ENCODE results near the gene TUBB2B. TPM values are rescaled to one million over a fixed set of nuclear protein-coding genes. Genes with fewer than 3 reads are reported as not detected.

TUBB2B gene
- total RNA-seq, 1 experiment from 2014 or later: 1,817 TPM

DNA sequence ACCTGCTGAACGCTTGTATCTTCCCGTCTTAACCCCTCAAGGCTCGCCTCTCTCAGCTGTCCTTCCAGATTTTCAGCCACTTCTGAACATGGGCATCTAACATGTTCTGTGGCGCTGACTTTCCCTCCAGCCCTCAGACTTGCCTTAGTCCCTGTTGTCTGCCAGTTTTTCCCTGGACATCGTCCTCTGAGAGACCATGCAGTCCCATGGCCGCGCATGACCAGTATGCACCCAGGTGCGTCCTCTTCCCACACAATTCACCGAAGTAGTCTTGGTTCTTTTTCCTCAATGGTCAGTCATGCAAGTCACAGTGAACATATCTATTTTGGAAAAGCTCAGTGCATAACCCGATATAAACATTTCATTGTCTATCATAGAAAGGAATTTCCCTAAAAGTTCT is 9.2 kb downstream of the TUBB2B start:
- no peaks in the 10 kb centered on the region for H3K36me3 ChIP-seq (replicated peaks; ENCODE audit: control insufficient read depth, insufficient read depth, low read length)
- DNase-seq: no peak
- no peak overlapping the region for H3K4me3 ChIP-seq (ENCODE audit: insufficient read depth, low read depth, low read length)
- no peaks in the 10 kb centered on the region for H3K27me3 ChIP-seq (ENCODE audit: control insufficient read depth, insufficient read depth, low read length)

DNA sequence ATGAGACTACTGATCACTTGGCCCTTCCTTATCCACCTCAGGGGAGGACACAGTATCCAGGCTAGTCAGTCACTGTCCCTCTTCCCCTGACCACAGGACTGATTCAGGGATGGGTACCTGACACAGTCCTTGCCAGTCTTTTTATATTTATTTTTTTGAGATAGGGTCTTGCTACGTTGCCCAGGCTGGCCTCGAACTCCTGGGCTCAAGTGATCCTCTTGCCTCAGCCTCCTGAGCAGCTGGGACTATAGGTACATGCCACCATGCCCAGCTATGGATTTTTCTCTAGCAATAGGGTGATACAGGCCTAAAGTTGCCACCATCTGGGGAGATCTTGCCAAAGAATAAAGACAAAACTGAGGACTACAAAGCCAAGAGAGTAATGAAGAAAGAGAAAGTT is 10.2 kb downstream of the TUBB2B start:
- Histone ChIP-seq H3K27me3 (ENCODE audit: control insufficient read depth, insufficient read depth, low read length) (no peaks in the 10 kb centered on the region), H3K4me3 (ENCODE audit: insufficient read depth, low read depth, low read length) (no peak overlapping the region), H3K36me3 (replicated peaks; ENCODE audit: control insufficient read depth, insufficient read depth, low read length) (no peaks in the 10 kb centered on the region)
- DNase-seq: no peak

DNA sequence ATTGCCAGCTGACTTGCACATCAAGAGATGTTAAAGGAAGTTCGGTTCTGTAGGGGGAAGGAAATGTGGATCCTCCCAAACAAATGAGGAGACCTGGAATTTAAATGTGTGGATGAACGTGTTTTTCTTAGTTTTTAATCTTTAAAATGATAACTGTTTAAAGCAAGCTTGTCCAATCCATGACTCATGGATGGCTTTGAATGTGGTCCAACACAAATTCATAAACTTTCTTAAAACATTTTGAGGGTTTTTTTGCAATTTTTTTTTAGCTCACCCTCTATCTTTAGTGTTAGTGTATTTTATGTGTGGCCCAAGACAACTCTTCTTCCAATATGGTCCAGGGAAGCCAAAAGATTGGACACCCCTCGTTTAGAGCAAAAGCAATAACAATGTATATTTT is 12.6 kb downstream of the TUBB2B start:
- no peak for DNase-seq
- Histone ChIP-seq H3K27me3 (ENCODE audit: control insufficient read depth, insufficient read depth, low read length) (no peaks in the 10 kb centered on the region), H3K36me3 (replicated peaks; ENCODE audit: control insufficient read depth, insufficient read depth, low read length) (no peaks in the 10 kb centered on the region), H3K4me3 (ENCODE audit: insufficient read depth, low read depth, low read length) (no peak overlapping the region)

DNA sequence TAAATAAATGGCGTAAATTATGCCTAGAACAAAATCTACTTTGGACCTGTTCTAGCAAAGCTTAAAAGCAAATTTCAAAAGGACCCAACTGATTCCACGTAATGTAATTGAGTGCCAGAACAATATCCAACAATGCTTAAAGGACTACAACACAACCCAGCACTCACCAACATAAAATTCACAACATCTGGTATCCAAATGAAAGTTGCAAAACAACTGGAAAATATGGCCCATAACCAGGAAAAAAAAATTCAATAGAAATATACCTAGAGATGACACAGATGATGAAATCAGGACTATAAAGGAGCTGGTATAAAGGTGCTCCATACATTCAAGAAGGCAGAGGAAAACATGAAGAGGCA is 14.1 kb downstream of the TUBB2B start:
- no peaks in the 10 kb centered on the region for H3K27me3 ChIP-seq (ENCODE audit: control insufficient read depth, insufficient read depth, low read length)
- no peak overlapping the region for H3K4me3 ChIP-seq (ENCODE audit: insufficient read depth, low read depth, low read length)
- H3K36me3 ChIP-seq (replicated peaks; ENCODE audit: control insufficient read depth, insufficient read depth, low read length): no peaks in the 10 kb centered on the region
- DNase-seq: no peak

DNA sequence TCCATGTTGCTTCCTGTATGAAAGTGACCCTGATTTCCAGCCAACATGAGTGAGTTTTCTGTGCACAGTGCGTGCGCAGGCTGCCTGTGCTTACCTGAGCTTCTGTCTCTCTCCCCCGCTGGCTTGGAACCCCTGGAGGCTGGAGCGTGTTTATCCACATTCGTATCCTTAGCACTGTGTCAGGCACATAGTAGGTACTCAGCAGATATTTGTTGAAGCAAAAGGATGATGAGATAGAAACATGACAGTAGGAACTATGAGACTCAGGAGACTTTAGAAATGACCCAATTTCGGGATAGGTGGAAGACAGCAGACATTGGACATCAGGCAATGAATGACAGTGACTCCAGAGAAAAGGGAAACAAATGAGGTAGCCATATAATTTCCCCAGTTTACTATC is 15.2 kb downstream of the TUBB2B start:
- DNase-seq: no peak
- Histone ChIP-seq H3K27me3 (ENCODE audit: control insufficient read depth, insufficient read depth, low read length) (no peaks in the 10 kb centered on the region), H3K36me3 (replicated peaks; ENCODE audit: control insufficient read depth, insufficient read depth, low read length) (no peaks in the 10 kb centered on the region), H3K4me3 (ENCODE audit: insufficient read depth, low read depth, low read length) (no peak overlapping the region)

DNA sequence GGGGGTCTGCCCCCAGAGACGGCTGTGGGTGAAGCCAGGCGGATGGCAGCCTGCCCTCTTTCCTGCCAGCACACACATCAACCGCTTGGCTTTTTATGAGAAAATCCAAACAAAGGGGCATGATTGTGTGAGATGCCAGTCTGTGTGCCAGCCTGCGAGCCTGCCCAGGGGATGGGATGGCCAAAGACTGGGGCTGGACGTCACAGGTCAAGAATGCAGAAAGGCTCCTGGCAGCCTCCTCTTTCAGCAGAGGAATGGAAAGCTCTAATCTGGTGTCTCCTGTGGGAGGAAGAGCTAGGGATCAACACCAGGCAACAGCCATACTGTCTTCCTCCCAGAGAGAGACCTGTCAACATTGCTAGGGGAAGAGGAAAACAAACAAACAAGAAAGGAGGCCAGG is 15.8 kb downstream of the TUBB2B start:
- Histone ChIP-seq H3K4me3 (ENCODE audit: insufficient read depth, low read depth, low read length) (no peak overlapping the region), H3K27me3 (ENCODE audit: control insufficient read depth, insufficient read depth, low read length) (no peaks in the 10 kb centered on the region), H3K36me3 (replicated peaks; ENCODE audit: control insufficient read depth, insufficient read depth, low read length) (no peaks in the 10 kb centered on the region)
- DNase-seq: no peak

DNA sequence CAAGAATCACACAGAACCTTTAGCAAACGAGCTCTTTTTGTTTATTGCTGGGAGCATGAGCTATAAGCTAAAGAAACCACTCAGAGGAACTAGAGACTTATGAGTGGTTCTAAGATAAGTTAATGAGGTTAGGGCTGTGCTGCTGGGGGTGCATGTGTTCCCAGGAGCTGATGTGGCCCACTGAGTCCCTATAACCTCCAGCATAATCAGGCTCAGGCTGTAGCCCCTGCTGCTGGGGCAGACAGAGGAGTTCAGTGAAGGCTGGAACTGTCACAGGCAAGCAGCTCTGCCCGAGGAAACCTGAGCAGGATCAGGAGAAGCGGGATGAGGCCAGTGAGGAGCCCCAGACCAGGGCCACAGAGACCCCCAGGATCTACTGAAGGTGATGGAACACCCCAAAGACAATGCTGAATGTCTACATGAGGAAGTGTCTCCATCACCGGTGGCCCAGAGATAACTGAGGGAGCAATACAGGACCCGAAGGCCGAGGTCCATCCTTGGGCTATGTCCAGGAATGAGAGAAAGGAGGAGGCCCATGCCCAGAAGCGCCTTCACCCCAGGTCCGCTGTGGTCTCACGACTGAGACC is 17.3 kb downstream of the TUBB2B start:
- no peaks in the 10 kb centered on the region for H3K27me3 ChIP-seq (ENCODE audit: control insufficient read depth, insufficient read depth, low read length)
- no peak for DNase-seq
- no peaks in the 10 kb centered on the region for H3K36me3 ChIP-seq (replicated peaks; ENCODE audit: control insufficient read depth, insufficient read depth, low read length)
- no peak overlapping the region for H3K4me3 ChIP-seq (ENCODE audit: insufficient read depth, low read depth, low read length)

DNA sequence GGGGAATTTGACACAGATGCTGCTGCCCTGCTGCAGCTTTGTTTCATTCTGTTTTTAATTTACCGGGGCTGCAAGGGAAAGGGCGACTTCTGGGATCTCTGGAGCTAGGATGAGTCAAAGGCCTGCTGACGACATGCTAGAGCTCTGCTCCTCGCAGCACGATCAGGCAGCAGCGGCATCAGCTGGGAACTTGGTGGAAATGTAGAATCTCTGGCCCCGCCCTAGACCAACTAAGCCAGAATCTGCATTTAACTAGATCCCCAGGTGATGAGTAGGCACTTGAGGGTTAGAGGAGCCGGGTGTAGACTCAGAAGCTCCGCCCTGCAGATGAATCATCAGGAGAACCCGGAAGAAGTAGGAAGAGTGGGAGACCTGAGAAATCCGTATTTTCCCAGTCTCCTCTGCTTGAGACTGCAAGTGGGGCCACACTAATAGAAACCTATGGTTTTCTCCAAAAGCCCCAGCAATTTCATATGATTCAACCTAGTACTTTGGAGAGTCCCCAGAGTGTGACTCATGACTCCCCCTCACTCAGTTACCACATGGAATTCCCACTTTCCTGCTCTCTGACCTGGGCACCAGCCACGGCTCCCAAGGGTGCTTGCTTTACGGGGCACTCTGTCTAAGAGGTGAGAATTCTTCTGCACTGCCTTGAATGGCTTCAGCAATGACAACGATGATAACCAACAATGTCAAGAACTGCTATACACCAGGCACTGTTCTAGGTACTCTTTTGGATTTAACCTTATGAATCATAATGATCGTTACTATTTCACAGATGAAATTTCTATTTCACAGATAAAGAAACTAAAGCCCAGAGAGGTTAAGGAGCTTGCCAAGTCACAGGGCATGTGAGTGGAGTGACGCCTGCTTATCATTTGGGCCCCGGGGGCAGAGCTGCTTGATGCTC is 18.1 kb downstream of the TUBB2B start:
- no peak overlapping the region for H3K4me3 ChIP-seq (ENCODE audit: insufficient read depth, low read depth, low read length)
- H3K36me3 ChIP-seq (replicated peaks; ENCODE audit: control insufficient read depth, insufficient read depth, low read length): no peaks in the 10 kb centered on the region
- DNase-seq: peak; percentile 85
- no peaks in the 10 kb centered on the region for H3K27me3 ChIP-seq (ENCODE audit: control insufficient read depth, insufficient read depth, low read length)

DNA sequence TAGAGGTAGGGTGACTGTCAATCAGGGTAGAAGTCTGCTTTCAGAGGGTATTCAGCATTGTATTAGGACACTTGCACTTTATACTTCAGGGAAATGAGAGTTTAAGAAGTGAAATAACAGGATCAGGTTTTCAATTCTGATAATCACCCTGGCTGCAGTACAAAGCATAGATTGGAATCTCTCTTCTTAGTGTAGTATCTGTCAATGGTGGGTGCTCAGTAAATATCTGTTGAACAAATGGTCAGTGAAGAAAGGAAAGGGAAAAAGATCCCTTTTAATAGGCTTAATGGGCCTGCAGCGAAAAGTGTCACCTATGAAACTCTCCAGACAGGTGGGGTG is 18.7 kb downstream of the TUBB2B start:
- Histone ChIP-seq H3K4me3 (ENCODE audit: insufficient read depth, low read depth, low read length) (no peak overlapping the region), H3K36me3 (replicated peaks; ENCODE audit: control insufficient read depth, insufficient read depth, low read length) (no peaks in the 10 kb centered on the region), H3K27me3 (ENCODE audit: control insufficient read depth, insufficient read depth, low read length) (no peaks in the 10 kb centered on the region)
- DNase-seq: no peak

DNA sequence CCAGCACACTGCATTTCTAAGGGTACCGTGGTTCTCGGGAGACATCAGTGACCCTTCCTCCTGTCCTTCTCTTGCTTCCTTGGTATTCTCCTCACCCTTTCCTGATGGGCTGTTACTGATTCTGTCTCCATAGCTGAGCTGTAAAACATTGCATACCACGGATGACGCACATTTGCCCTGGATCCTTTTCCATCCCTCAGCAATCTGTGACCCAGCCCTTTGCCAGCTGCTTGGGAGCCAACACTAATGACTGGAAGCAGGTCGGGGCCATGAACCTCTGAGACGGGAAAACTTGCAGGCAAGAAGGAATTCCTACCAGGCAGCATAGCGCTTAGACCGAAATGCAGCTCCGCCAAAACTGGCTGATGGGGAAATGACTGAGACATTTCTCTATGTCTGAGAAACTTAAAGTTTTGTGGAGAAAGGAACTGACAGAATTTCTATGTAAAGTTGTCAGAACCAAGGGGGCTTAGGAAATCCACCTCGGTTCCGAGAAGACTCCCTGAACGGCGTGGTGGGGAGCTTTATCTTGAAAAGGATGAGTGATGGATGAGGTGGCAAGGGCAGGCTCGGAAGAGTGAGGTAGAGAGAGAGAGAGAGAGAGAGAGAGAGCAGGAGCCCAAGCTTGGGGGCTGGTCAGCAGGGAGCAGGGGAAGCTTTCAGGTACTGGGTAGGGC is 19.2 kb downstream of the TUBB2B start:
- Histone ChIP-seq H3K27me3 (ENCODE audit: control insufficient read depth, insufficient read depth, low read length) (no peaks in the 10 kb centered on the region), H3K36me3 (replicated peaks; ENCODE audit: control insufficient read depth, insufficient read depth, low read length) (no peaks in the 10 kb centered on the region), H3K4me3 (ENCODE audit: insufficient read depth, low read depth, low read length) (no peak overlapping the region)
- DNase-seq: no peak

DNA sequence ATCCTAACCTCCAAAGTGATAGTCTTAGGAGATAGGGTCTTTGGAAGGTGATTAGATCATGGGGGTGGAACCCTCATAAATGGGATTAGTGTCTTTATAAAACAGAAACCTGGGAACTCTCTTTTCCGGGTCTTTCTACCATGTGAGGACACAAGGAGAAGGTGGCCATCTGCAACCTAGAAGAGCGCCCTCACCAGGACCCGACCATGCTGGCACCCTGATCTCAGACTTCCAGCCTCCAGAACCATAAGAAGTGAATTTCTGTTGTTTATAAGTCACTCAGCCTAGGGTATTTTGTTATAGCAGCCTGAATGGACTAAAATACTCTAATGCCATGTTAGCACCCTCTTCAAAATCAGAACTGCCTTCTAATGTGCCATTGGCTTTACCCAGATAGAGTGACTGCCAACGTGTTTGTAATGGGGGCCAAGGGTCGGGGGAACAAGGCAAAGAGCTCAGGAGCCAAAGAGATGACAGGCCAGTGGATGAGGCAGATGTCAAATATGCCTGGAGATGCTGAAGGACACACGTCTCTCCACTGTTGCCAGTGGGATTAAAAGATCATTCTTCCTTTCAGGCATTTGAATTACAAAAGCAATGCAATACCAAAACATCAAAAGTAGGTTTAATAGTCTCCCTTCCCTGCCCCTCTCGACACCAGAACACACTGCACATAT is 21.0 kb downstream of the TUBB2B start:
- DNase-seq: no peak
- Histone ChIP-seq H3K36me3 (replicated peaks; ENCODE audit: control insufficient read depth, insufficient read depth, low read length) (no peaks in the 10 kb centered on the region), H3K27me3 (ENCODE audit: control insufficient read depth, insufficient read depth, low read length) (no peaks in the 10 kb centered on the region), H3K4me3 (ENCODE audit: insufficient read depth, low read depth, low read length) (no peak overlapping the region)

DNA sequence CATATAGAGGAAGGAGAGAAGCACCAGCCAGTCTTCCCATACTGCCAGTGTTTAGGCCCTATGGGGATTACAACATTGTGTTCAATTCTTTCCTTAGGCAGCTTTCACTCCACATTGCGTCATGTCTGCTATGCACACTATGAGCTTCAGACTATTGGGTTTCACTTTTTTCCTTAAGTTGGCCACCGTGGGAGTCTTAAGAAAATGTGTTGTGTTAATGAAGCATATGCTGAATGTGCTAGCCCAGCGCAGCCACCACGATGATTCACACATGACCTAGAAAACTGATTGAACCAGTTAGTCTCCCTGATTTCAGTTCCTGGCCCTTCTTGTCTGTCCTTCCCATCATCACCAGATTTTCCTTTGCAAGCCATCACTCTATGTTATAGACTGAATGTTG is 21.5 kb downstream of the TUBB2B start:
- DNase-seq: no peak
- Histone ChIP-seq H3K36me3 (replicated peaks; ENCODE audit: control insufficient read depth, insufficient read depth, low read length) (no peaks in the 10 kb centered on the region), H3K27me3 (ENCODE audit: control insufficient read depth, insufficient read depth, low read length) (no peaks in the 10 kb centered on the region), H3K4me3 (ENCODE audit: insufficient read depth, low read depth, low read length) (no peak overlapping the region)

DNA sequence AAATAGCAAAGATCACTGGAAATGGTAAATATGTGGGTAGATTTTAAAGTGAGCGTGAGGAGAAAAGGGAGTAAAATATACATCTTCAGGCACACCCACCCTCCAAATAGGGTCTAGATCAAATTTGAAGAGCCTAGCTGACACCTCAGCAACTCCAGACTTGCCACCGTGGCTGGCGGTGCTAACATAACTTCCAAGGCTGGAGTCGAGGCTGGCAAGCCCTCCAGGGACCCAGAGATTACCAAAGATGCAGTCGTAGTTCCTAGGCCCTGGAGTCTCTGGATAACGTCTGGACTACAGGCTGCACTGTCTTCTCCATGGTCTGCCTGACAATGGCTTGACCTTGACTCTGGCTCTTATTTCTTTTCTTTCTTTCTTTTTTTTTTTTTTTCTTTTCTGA is 22.5 kb downstream of the TUBB2B start:
- no peaks in the 10 kb centered on the region for H3K36me3 ChIP-seq (replicated peaks; ENCODE audit: control insufficient read depth, insufficient read depth, low read length)
- DNase-seq: no peak
- no peak overlapping the region for H3K4me3 ChIP-seq (ENCODE audit: insufficient read depth, low read depth, low read length)
- H3K27me3 ChIP-seq (ENCODE audit: control insufficient read depth, insufficient read depth, low read length): no peaks in the 10 kb centered on the region

DNA sequence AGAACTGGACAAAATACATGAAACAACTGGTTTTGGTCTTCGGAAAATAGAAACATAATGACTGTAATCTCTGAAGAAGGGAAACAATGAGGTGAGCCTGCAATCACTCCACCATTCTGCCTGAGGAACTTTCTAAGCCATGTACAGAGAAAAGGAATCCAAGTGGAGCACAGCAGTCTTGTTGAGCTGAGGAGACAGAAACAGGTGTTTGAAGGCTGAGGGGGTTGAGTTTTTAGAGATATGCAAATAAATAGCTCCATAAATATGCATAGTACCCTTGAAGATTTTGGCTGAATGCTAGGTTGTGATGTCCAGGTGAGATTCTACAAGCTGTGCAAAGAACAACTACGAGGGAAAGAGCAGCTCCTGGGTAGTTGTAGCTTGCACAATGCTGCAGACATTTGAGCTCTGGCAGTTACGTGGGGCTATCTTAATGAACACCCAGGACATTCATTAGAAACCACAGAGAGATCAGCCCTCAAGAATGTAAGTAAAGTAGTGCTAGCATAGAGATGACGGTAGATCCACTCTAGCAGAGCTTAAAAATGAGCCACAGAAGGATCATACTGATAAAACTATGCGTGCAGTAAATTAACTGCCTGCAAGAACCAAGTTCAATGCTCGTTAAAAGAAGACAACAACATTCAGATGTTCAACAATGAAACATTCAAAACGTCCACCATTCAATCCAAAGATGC is 24.3 kb downstream of the TUBB2B start:
- no peaks in the 10 kb centered on the region for H3K36me3 ChIP-seq (replicated peaks; ENCODE audit: control insufficient read depth, insufficient read depth, low read length)
- H3K4me3 ChIP-seq (ENCODE audit: insufficient read depth, low read depth, low read length): no peak overlapping the region
- no peaks in the 10 kb centered on the region for H3K27me3 ChIP-seq (ENCODE audit: control insufficient read depth, insufficient read depth, low read length)
- no peak for DNase-seq

All from H7 (cell line).